GM18867 (cell line): ENCODE data around the gene SYNE1.

Experiments used
- ATAC-seq: cut with Tn5 transposase; IDR thresholded peaks from one replicate; pipeline ENCODE4 v1.9.1; 2021; ENCODE audit warnings: mild to moderate bottlenecking, moderate library complexity; ENCODE audit not compliant: unreplicated experiment

SYNE1 gene

GRCh38 chr6:152244998-152245630 lies 392.0 kb downstream of the SYNE1 start:
- ATAC-seq, result no peak

- ATAC-seq, result no peak
Observed at GRCh38 chr6:152241013-152241766, 396.0 kb downstream of the SYNE1 start.

- no peak for ATAC-seq
Observed at GRCh38 chr6:152240436-152240835, 396.7 kb downstream of the SYNE1 start.

- ATAC-seq, result no peak
Observed at GRCh38 chr6:152236370-152237097, 400.6 kb downstream of the SYNE1 start.

- no peak for ATAC-seq
Observed at GRCh38 chr6:152233547-152234320, 403.4 kb downstream of the SYNE1 start.

GRCh38 chr6:152232501-152233151 lies 404.5 kb downstream of the SYNE1 start:
- no peak for ATAC-seq

- ATAC-seq, result no peak
Observed at GRCh38 chr6:152229330-152229729, 407.8 kb downstream of the SYNE1 start.

GRCh38 chr6:152226119-152226518 lies 411.0 kb downstream of the SYNE1 start:
- ATAC-seq, result no peak

GRCh38 chr6:152225241-152225934 lies 411.8 kb downstream of the SYNE1 start:
- no peak for ATAC-seq

GRCh38 chr6:152223636-152224035 lies 413.5 kb downstream of the SYNE1 start:
- no peak for ATAC-seq

GRCh38 chr6:152221806-152222628 lies 415.1 kb downstream of the SYNE1 start:
- ATAC-seq, result no peak

GRCh38 chr6:152220786-152221185 lies 416.4 kb downstream of the SYNE1 start:
- ATAC-seq, result no peak

- ATAC-seq, result no peak
Observed at GRCh38 chr6:152218887-152219286, 418.3 kb downstream of the SYNE1 start.

GRCh38 chr6:152212437-152212836 lies 424.7 kb downstream of the SYNE1 start:
- ATAC-seq, result no peak

- ATAC-seq, result no peak
Observed at GRCh38 chr6:152209211-152209610, 428.0 kb downstream of the SYNE1 start.

GRCh38 chr6:152207915-152208714 lies 429.0 kb downstream of the SYNE1 start:
- ATAC-seq, result no peak

- no peak for ATAC-seq
Observed at GRCh38 chr6:152206072-152206818, 430.9 kb downstream of the SYNE1 start.

- ATAC-seq, result no peak
Observed at GRCh38 chr6:152204591-152204990, 432.6 kb downstream of the SYNE1 start.
